PC-3 (cell line): Measurements from ENCODE around the gene TMEM167A.

Experiments
- CTCF ChIP-seq: fragments of 300-600 bp; sonication (generic); conservative IDR thresholded peaks from 2 replicates; pipeline ENCODE4 v1.5.1; 2017; ENCODE audit warnings: antibody characterized with exemption, low read depth, mild to moderate bottlenecking, low read length
- EZH2 ChIP-seq: fragments of 300-600 bp; sonication (generic); IDR thresholded peaks from one replicate; pipeline ENCODE4 v1.6.1; 2017; ENCODE audit warnings: antibody characterized with exemption, mild to moderate bottlenecking, low read length; ENCODE audit not compliant: unreplicated experiment
- EZH2phosphoT487 ChIP-seq: fragments of 300-600 bp; sonication (generic); IDR thresholded peaks from 2 replicates; pipeline ENCODE4 v1.6.1; 2018; ENCODE audit warnings: mild to moderate bottlenecking, antibody characterized with exemption, low read length, borderline replicate concordance

DNA sequence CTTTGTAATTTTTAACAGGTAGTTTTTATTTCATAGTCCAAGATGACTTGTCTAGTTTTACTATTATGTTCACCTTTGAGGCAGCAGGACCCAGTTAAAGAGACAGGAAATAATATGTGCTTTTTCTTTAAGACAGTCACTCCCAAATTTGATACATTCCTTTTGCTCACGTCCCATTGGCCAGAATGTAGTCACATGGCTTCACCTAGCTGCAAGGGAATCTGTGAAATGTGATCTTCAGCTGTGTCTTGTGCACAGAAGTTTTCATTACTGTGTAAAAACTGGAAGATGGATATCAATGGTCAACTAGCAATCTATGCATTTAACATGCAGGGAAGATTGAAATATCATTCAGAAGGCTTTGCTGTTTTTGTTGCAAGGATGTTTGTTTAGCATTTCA is 41.3 kb upstream of the TMEM167A start:
- TF ChIP-seq CTCF (no peak), EZH2 (no peak), EZH2phosphoT487 (no peak)
